ENCODE results near the gene KIF23.

The KIF23 gene

GRCh38 chr15:69491038-69491505, 76.9 kb downstream of the KIF23 start:
- TF ChIP-seq CTCF (IDR thresholded peaks at IDR 0.05; ENCODE audit: low read depth, low read length) = no peak

GRCh38 chr15:69493406-69493805, 79.3 kb downstream of the KIF23 start:
- no peak for TF ChIP-seq CTCF (IDR thresholded peaks at IDR 0.05; ENCODE audit: low read depth, low read length)
- H3K4me3 ChIP-seq (ENCODE audit: low read depth, low read length) = no peak overlapping the region

More at GRCh38 chr15:69491038-69491505, 76.9 kb downstream of the KIF23 start:
- H3K4me3 ChIP-seq (ENCODE audit: low read depth, low read length) = no peak overlapping the region

- no peak for TF ChIP-seq CTCF (IDR thresholded peaks at IDR 0.05; ENCODE audit: low read depth, low read length)
- H3K4me3 ChIP-seq (ENCODE audit: low read depth, low read length) = no peak overlapping the region
Observed at GRCh38 chr15:69496001-69496400, 81.9 kb downstream of the KIF23 start.

GRCh38 chr15:69497076-69497475, 82.9 kb downstream of the KIF23 start:
- no peak for TF ChIP-seq CTCF (IDR thresholded peaks at IDR 0.05; ENCODE audit: low read depth, low read length)
- H3K4me3 ChIP-seq (ENCODE audit: low read depth, low read length) = no peak overlapping the region

GRCh38 chr15:69497667-69498066, 83.5 kb downstream of the KIF23 start:
- no peak overlapping the region for H3K4me3 ChIP-seq (ENCODE audit: low read depth, low read length)
- no peak for TF ChIP-seq CTCF (IDR thresholded peaks at IDR 0.05; ENCODE audit: low read depth, low read length)
